IMR-90 (cell line): ENCODE measurements around the gene DMXL1. TPM values are rescaled to one million over a fixed set of nuclear protein-coding genes. Genes with fewer than 3 reads are reported as not detected.

ENCODE experiments used
- ATAC-seq: fragments of 200-7000 bp; cut with Tn5 transposase; 2 replicates; pipeline ENCODE4 v1.9.1; 2020; ENCODE audit warnings: low read depth, mild to moderate bottlenecking, moderate library complexity
- BruUV-seq: library from RNA; stranded (reverse); fragments of 400-500 nt; replicated peaks from 2 replicates; lab custom pipeline; 2021; lab: Mats Ljungman, UMichigan
- CTCF ChIA-PET: fragments of 300-600 bp; formaldehyde crosslinking; extraction: SDS; loops from one replicate; lab custom pipeline; 2021; ENCODE audit warnings: antibody characterized with exemption; lab: Yijun Ruan, JAX
- POLR2A ChIA-PET: fragments of 300-600 bp; sonication (Branson Sonifier 250); formaldehyde crosslinking; loops from one replicate; lab custom pipeline; 2022; ENCODE audit warnings: antibody characterized with exemption; ENCODE audit not compliant: unreplicated experiment; lab: Charles Lee
- DNase-seq: peaks from one replicate; pipeline ENCODE4 v3.0.0; 2013
- H2AFZ ChIP-seq: replicated peaks from 2 replicates; pipeline ENCODE3; 2013; ENCODE audit warnings: low read length, mild to moderate bottlenecking; ENCODE audit not compliant: poor library complexity
- H2AK5ac ChIP-seq: 2 replicates; pipeline ENCODE4 v1.6.1; 2013; ENCODE audit warnings: low read depth, low read length, inconsistent platforms
- H2AK9ac ChIP-seq: replicated peaks from 2 replicates; pipeline ENCODE3; 2013; ENCODE audit warnings: mild to moderate bottlenecking, low read depth, low read length, moderate library complexity; ENCODE audit not compliant: poor library complexity
- H2BK120ac ChIP-seq: 2 replicates; pipeline ENCODE4 v1.6.1; 2013; ENCODE audit warnings: low read depth, low read length, inconsistent platforms
- H2BK15ac ChIP-seq: 3 replicates; pipeline ENCODE4 v1.6.1; 2013; ENCODE audit warnings: low read depth, low read length, inconsistent platforms
- H2BK20ac ChIP-seq: 2 replicates; pipeline ENCODE4 v1.6.1; 2013; ENCODE audit warnings: low read depth, mild to moderate bottlenecking, inconsistent platforms, low read length, moderate library complexity
- H2BK5ac ChIP-seq: 2 replicates; pipeline ENCODE4 v1.6.1; 2013; ENCODE audit warnings: mild to moderate bottlenecking, low read depth, low read length, inconsistent platforms; ENCODE audit not compliant: poor library complexity, severe bottlenecking
- H3K14ac ChIP-seq: replicated peaks from 2 replicates; pipeline ENCODE4 v1.6.1; 2013; ENCODE audit warnings: low read depth, low read length, inconsistent platforms
- H3K18ac ChIP-seq: 2 replicates; pipeline ENCODE4 v1.6.1; 2013; ENCODE audit warnings: low read depth, low read length, control low read depth
- H3K23ac ChIP-seq: 2 replicates; pipeline ENCODE4 v1.6.1; 2013; ENCODE audit warnings: low read depth, low read length, inconsistent platforms
- H3K27ac ChIP-seq: 2 replicates; pipeline ENCODE4 v1.5.1; 2013; ENCODE audit warnings: mild to moderate bottlenecking, control low read depth, low read length; ENCODE audit not compliant: insufficient read depth
- H3K27me3 ChIP-seq: 2 replicates; pipeline ENCODE4 v1.6.1; 2013; ENCODE audit warnings: low read length; ENCODE audit not compliant: control insufficient read depth, insufficient read depth
- H3K36me3 ChIP-seq: 2 replicates; pipeline ENCODE4 v1.6.1; 2013; ENCODE audit warnings: low read length, mixed read lengths; ENCODE audit not compliant: control insufficient read depth, insufficient read depth
- H3K4ac ChIP-seq: 2 replicates; pipeline ENCODE4 v1.6.1; 2013; ENCODE audit warnings: low read depth, low read length, inconsistent platforms
- H3K4me1 ChIP-seq: 2 replicates; pipeline ENCODE4 v1.6.1; 2013; ENCODE audit warnings: low read length, mixed read lengths; ENCODE audit not compliant: control insufficient read depth, insufficient read depth
- H3K4me2 ChIP-seq: 2 replicates; pipeline ENCODE4 v1.6.1; 2013; ENCODE audit warnings: low read depth, mild to moderate bottlenecking, control low read depth, low read length, moderate library complexity
- H3K4me3 ChIP-seq: 2 replicates; pipeline ENCODE4 v1.5.1; 2013; ENCODE audit warnings: low read depth, mild to moderate bottlenecking, control low read depth, low read length, moderate library complexity; ENCODE audit not compliant: insufficient read depth
- H3K56ac ChIP-seq: 2 replicates; pipeline ENCODE4 v1.6.1; 2013; ENCODE audit warnings: low read length, inconsistent platforms; ENCODE audit not compliant: insufficient read depth; ENCODE audit errors: extremely low read depth
- H3K79me1 ChIP-seq, 2 experiments: 2 replicates each; pipeline ENCODE4 v1.6.1; 2013; ENCODE audit warnings: low read length in 2 of 2, inconsistent platforms in 1 of 2, low read depth in 1 of 2
- H3K9ac ChIP-seq: 2 replicates; pipeline ENCODE4 v1.6.1; 2013; ENCODE audit warnings: low read depth, low read length, control low read depth
- H3K9me1 ChIP-seq: 2 replicates; pipeline ENCODE4 v1.6.1; 2013; ENCODE audit warnings: low read length, inconsistent platforms; ENCODE audit not compliant: insufficient read depth
- H3K9me3 ChIP-seq: 2 replicates; pipeline ENCODE4 v1.6.1; 2013; ENCODE audit warnings: low read length; ENCODE audit not compliant: control insufficient read depth, insufficient read depth
- H4K20me1 ChIP-seq: 2 replicates; pipeline ENCODE4 v1.6.1; 2013; ENCODE audit warnings: low read length, inconsistent platforms; ENCODE audit not compliant: insufficient read depth
- H4K5ac ChIP-seq: 2 replicates; pipeline ENCODE4 v1.6.1; 2013; ENCODE audit warnings: mild to moderate bottlenecking, low read depth, low read length, control low read depth
- H4K8ac ChIP-seq, 2 experiments: 2 replicates each; pipeline ENCODE4 v1.6.1; 2013; ENCODE audit warnings: low read depth in 2 of 2, low read length in 2 of 2, control low read depth in 1 of 2, inconsistent platforms in 1 of 2
- H4K91ac ChIP-seq: 2 replicates; pipeline ENCODE4 v1.6.1; 2013; ENCODE audit warnings: low read depth, low read length, inconsistent platforms; ENCODE audit not compliant: insufficient read depth
- RFX5 ChIP-seq: IDR thresholded peaks from 2 replicates; pipeline ENCODE4 v1.8.0; 2012; ENCODE audit warnings: low read depth, mild to moderate bottlenecking, low read length, moderate library complexity
- WGBS, 2 experiments: methylation state at CpG; one replicate each; pipeline versions ENCODE4 v1.1.5 to v1.1.7; 2013; ENCODE audit warnings: missing lambda C conversion rate in 2 of 2; ENCODE audit not compliant: insufficient read length in 1 of 2; ENCODE audit errors: extremely low coverage in 2 of 2; 5-methylcytosine and 5-hydroxymethylcytosine counted together
- dilution Hi-C: fragments of 300-500 bp; cut with HindIII; formaldehyde crosslinking; loops from one replicate; pipeline ENCODE4 v1.14.3; 2018; ENCODE audit warnings: low sequenced_read_pairs; ENCODE audit not compliant: unreplicated experiment
- in situ Hi-C: fragments of 300-500 bp; cut with MboI; formaldehyde crosslinking; loops from 3 replicates; pipeline ENCODE4 v1.14.3; 2019; ENCODE audit warnings: low sequenced_read_pairs, inconsistent platforms, mixed read lengths
- intact Hi-C: fragments of 100-400 bp; cut with micrococcal nuclease; formaldehyde crosslinking; loops from 2 replicates; pipeline ENCODE4 v1.10.0; 2022
- polyA plus RNA-seq, 3 experiments: library from polyadenylated mRNA; depleted of rRNA; stranded (reverse); fragments of >200 nt; gene quantifications; 2 replicates each; pipeline ENCODE4 v1.2.3, GENCODE V29; 2012; ENCODE audit warnings: low replicate concordance in 1 of 3
- total RNA-seq: library from RNA; depleted of rRNA; stranded (reverse); fragments of >200 nt; gene quantifications from 2 replicates; pipeline ENCODE4 v1.2.3, GENCODE V29; 2012

DMXL1 gene
- total and polyA plus RNA-seq, 2 of the 4 experiments (the other 2 are of a cell fraction) = 8.1 to 21.5 TPM

DNA sequence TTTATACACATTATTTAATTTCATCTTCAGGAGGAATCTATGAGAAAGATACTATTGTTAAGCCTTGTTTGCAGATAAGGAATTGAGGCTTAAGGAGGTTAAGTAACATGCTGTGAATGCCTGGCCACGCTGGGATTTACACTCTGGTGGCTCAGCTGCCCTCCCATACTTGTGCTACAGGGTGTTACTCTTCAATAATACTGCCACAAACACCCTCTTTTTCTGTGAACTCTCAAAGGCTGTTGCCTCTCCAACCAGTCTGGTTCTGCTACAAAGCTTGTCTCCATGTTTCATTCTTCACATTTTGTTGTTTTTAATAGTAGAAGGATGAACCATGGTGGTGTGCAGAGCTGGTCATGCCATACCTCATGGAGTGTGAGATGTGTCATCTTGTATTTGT is 208.2 kb downstream of the DMXL1 start:
- no peak overlapping the region for H4K8ac ChIP-seq
- no peak overlapping the region for H3K18ac ChIP-seq
- no TSS peak for BruUV-seq
- no peak overlapping the region for H2BK15ac ChIP-seq
- H3K27ac ChIP-seq = no peak overlapping the region
- H3K9ac ChIP-seq = no peak overlapping the region
- no peak overlapping the region for H4K5ac ChIP-seq
- H3K4me2 ChIP-seq = no peak overlapping the region
- no peaks in the 10 kb centered on the region for H3K27me3 ChIP-seq
- TF ChIP-seq RFX5 = no peak
- no peak overlapping the region for H2AFZ ChIP-seq
- no peak overlapping the region for H2BK120ac ChIP-seq
- 0 out of 2 replicates have a peak overlapping the region, but pooled peaks have one; percentile 51 for H3K23ac ChIP-seq
- H2AK9ac ChIP-seq = no peak overlapping the region
- POLR2A ChIA-PET = no interaction called here
- no peak overlapping the region for H4K91ac ChIP-seq
- no peak overlapping the region for H2BK20ac ChIP-seq
- H4K20me1 ChIP-seq = no peaks in the 10 kb centered on the region
- no peak overlapping the region for H2AK5ac ChIP-seq
- dilution Hi-C loops = no loop called here
- ATAC-seq (no peak), DNase-seq (no peak)
- no peaks in the 10 kb centered on the region for H3K9me3 ChIP-seq
- H3K79me1 ChIP-seq = peaks cover 20 to 31% of the 10 kb centered on the region in 2 experiments
- no peak overlapping the region for H3K4ac ChIP-seq
- peaks cover 5% of the 10 kb centered on the region for H3K9me1 ChIP-seq
- peaks cover 7% of the 10 kb centered on the region for H3K4me1 ChIP-seq
- H3K36me3 ChIP-seq = 0 out of 2 replicates have a peak, but pooled peaks cover 2% of the 10 kb centered on the region
- WGBS, 2 experiments = no CpG with 5 or more reads among the region's 1 CpG
- intact Hi-C loops = no loop called here
- no peak overlapping the region for H3K4me3 ChIP-seq
- H3K56ac ChIP-seq = no peak overlapping the region
- in situ Hi-C loops = no loop called here
- no peak overlapping the region for H2BK5ac ChIP-seq
- no peak overlapping the region for H3K14ac ChIP-seq
- CTCF ChIA-PET = no interaction called here
